Right atrium auricular region (tissue), 2 donors: ENCODE measurements around the gene CFAP69. TPM values are rescaled to one million over a fixed set of nuclear protein-coding genes. Genes with fewer than 3 reads are reported as not detected.
A peak's percentile ranks its signal among the peaks of the same experiment; 100 is the strongest.

Source experiments
- DNase-seq: peaks from one replicate; pipeline ENCODE4 v3.0.0-alpha.2; 2019; ENCODE audit warnings: low spot score
- H3K27ac ChIP-seq, 2 donors: fragments of 200-600 bp; sonication (generic); 1 replicate in 1 of 2; 2 replicates in 1 of 2; pipeline ENCODE4 v1.5.1; 2016 to 2019
- H3K27me3 ChIP-seq, 2 donors: fragments of 200-600 bp; sonication (generic); one replicate each; pipeline versions ENCODE4 v1.5.1 to v1.6.0; 2017 to 2019
- H3K36me3 ChIP-seq: fragments of 200-600 bp; sonication (generic); one replicate; pipeline ENCODE4 v1.5.1; 2016
- H3K4me1 ChIP-seq, 2 donors: fragments of 200-600 bp; sonication (generic); one replicate each; pipeline versions ENCODE4 v1.5.1 to v1.6.0; 2017 to 2019
- H3K4me3 ChIP-seq, 2 donors: fragments of 200-600 bp; sonication (generic); 1 replicate in 1 of 2; 2 replicates in 1 of 2; pipeline ENCODE4 v1.5.1; 2017 to 2019; ENCODE audit warnings: mild to moderate bottlenecking in 1 of 2, moderate library complexity in 1 of 2
- H3K9me3 ChIP-seq, 2 donors: fragments of 200-600 bp; sonication (generic); one replicate each; pipeline ENCODE4 v1.5.1; 2019
- total RNA-seq, 2 donors: library from RNA; depleted of rRNA; stranded (reverse); fragments of >200 nt; gene quantifications; one replicate each; pipeline ENCODE4 v1.1.0, GENCODE V29; 2016
- TF ChIP-seq, protein P1 (sequence below), 2 donors: fragments of 200-600 bp; sonication (generic); IDR thresholded peaks; one replicate each; pipeline ENCODE4 v1.5.1; 2019; ENCODE audit warnings: antibody characterized with exemption in 2 of 2

The CFAP69 gene, protein sequence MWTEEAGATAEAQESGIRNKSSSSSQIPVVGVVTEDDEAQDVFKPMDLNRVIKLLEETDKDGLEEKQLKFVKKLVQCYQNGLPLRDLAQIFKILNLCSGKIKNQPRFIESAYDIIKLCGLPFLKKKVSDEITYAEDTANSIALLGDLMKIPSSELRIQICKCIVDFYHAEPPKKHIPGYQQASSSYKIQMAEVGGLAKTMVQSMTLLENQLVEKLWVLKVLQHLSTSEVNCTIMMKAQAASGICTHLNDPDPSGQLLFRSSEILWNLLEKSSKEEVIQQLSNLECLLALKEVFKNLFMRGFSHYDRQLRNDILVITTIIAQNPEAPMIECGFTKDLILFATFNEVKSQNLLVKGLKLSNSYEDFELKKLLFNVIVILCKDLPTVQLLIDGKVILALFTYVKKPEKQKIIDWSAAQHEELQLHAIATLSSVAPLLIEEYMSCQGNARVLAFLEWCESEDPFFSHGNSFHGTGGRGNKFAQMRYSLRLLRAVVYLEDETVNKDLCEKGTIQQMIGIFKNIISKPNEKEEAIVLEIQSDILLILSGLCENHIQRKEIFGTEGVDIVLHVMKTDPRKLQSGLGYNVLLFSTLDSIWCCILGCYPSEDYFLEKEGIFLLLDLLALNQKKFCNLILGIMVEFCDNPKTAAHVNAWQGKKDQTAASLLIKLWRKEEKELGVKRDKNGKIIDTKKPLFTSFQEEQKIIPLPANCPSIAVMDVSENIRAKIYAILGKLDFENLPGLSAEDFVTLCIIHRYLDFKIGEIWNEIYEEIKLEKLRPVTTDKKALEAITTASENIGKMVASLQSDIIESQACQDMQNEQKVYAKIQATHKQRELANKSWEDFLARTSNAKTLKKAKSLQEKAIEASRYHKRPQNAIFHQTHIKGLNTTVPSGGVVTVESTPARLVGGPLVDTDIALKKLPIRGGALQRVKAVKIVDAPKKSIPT
- 1 to 10 TPM; 1.2 to 3.7 TPM for total RNA-seq

DNA sequence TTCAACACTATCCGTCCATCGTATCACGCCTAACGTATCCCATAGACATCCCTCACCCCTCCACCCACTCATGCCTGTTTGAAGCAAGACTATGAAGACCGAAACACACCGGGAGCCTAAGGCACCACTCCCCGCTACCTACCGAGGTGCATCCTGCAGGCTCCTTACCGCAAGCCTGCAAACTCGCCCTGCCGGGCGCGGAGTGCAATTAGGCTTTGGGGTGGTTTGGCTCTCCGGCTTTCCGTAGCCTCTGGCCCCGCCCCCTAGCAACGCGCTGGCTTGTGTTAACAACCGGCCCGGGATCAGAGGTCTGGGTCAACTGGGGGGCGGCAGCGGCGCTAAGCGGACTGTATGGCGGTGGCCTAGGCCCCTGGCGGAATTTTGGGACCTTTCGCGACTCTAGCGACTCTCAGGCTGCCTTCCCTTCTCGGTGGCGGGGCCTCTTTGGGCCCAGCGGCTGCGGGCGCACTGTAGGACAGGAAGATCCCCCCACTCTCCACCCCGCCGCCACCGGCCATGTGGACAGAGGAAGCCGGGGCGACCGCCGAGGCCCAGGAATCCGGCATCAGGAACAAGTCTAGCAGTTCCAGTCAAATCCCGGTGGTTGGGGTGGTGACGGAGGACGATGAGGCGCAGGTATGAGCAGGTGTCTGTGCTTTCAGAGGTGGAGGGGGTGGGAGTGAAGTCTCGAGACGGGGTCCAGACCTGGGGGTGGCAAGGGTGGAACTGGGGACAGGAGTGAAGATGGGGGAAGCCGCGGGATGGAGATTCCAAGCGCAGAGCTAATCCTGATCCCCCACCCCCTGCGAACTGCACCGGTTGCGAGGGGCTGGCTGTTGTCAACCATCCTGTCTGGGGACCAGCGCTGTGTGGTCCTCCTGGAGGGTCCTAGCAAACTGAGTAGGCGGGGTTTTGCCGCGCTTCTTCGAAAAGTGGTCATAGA lies at the start of gene CFAP69:
Gene CFAP69 (plus strand): TSS at position 266 of the 943 bp plus-strand sequence. CDS start 251 bp downstream, at position 517.
- Histone ChIP-seq H3K36me3 (no peaks in the 10 kb centered on the region), H3K27ac (peak within 1 kb of the TSS; percentile 27 to 61), H3K27me3 (no peaks in the 10 kb centered on the region), H3K9me3 (no peaks in the 10 kb centered on the region), H3K4me3 (peak within 1 kb of the TSS; percentile 68 to 85), H3K4me1 (peaks cover 0 to 19% of the 10 kb centered on the region in 2 donors)
- TF ChIP-seq, protein P1, sequence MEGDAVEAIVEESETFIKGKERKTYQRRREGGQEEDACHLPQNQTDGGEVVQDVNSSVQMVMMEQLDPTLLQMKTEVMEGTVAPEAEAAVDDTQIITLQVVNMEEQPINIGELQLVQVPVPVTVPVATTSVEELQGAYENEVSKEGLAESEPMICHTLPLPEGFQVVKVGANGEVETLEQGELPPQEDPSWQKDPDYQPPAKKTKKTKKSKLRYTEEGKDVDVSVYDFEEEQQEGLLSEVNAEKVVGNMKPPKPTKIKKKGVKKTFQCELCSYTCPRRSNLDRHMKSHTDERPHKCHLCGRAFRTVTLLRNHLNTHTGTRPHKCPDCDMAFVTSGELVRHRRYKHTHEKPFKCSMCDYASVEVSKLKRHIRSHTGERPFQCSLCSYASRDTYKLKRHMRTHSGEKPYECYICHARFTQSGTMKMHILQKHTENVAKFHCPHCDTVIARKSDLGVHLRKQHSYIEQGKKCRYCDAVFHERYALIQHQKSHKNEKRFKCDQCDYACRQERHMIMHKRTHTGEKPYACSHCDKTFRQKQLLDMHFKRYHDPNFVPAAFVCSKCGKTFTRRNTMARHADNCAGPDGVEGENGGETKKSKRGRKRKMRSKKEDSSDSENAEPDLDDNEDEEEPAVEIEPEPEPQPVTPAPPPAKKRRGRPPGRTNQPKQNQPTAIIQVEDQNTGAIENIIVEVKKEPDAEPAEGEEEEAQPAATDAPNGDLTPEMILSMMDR (IDR thresholded peaks at IDR 0.05), result peak in 1 of 2 donors; percentile 37
- peak; percentile 94 for DNase-seq

DNA sequence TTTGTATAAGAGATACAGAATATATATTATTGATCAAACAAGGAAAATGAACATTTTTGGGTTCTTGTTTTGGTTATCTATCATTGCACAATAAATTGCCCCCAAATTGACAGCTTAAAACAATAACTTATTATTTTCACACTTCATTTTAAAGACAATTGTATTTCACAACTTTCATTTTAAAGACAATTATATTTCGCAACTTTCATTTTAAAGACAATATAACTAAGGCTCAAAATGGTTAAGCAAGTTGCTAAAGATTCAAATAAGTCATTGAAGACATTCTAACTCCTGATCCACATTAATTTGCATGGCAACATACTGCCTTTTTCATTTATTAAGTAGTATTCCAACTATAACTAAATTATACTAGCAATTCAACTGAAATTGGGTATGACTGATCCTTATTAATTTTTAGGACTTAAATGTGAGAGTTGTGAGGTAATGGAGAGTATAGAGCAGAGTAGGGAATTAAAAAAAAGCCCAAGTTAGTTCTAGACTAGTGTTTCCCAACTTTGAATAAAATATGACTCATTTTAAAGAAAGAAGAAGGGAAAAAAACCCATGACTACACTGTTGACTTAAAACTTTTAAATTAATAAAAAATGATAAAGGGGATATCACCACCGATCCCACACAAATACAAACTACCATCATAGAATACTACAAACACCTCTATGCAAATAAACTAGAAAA lies 43.3 kb upstream of the CFAP69 start:
- no peak for DNase-seq
- TF ChIP-seq, protein P1 (IDR thresholded peaks at IDR 0.05), result no peak

DNA sequence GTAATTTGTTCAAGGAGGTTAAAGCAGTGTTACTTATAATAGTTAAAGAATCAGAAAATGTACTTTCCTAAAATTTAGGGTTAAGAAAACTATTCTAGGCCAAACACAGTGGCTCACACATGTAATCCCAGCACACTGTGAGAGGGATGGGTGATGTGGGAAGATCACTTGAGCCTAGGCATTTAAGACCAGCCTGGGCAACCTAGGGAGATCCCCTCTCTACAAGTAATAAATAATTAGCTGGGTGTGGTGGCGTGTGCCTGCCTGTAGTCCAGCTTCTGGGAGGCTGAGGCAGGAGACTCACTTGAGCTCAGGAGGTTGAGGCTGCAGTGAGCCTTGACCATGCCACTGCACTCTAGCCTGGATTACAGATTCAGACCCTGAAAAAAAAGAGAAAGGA lies 37.0 kb upstream of the CFAP69 start:
- no peaks in the 10 kb centered on the region for H3K27me3 ChIP-seq
- TF ChIP-seq, protein P1 (IDR thresholded peaks at IDR 0.05), result no peak
- no peaks in the 10 kb centered on the region for H3K36me3 ChIP-seq
- H3K4me3 ChIP-seq, result no peak overlapping the region
- no peak overlapping the region for H3K27ac ChIP-seq
- no peaks in the 10 kb centered on the region for H3K9me3 ChIP-seq
- peaks cover 0 to 15% of the 10 kb centered on the region in 2 donors for H3K4me1 ChIP-seq
- no peak for DNase-seq

More for the DNA sequence above, 43.3 kb upstream of the CFAP69 start:
- H3K9me3 ChIP-seq, result no peaks in the 10 kb centered on the region
- H3K36me3 ChIP-seq, result no peaks in the 10 kb centered on the region
- H3K4me3 ChIP-seq, result no peak overlapping the region
- H3K27ac ChIP-seq, result no peak overlapping the region
- no peaks in the 10 kb centered on the region for H3K4me1 ChIP-seq
- no peaks in the 10 kb centered on the region for H3K27me3 ChIP-seq

DNA sequence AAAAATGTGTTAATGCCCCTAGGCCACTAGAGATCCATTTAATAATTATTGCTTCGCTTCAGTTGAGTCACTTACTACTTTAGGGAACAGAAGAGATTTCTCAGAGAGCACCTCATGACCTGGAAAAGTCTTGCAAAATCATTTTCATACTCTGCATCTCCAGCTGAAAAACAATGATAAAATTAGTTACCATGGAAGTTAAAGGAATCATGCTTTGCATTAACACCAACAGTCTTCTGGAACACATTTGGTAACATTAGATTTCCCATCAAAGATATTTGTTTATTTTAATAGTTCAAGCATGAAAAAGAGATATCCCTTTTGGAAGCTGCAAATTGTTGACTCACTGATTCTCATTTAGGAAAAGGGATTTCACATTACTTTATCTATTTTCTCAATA lies 35.2 kb upstream of the CFAP69 start:
- Histone ChIP-seq H3K4me1 (peaks cover 0 to 16% of the 10 kb centered on the region in 2 donors), H3K9me3 (no peaks in the 10 kb centered on the region), H3K27ac (no peak overlapping the region), H3K4me3 (no peak overlapping the region), H3K36me3 (no peaks in the 10 kb centered on the region), H3K27me3 (no peaks in the 10 kb centered on the region)
- DNase-seq, result no peak
- TF ChIP-seq, protein P1 (IDR thresholded peaks at IDR 0.05), result no peak
